ENCODE results near the gene RARRES2.

The RARRES2 gene

DNA sequence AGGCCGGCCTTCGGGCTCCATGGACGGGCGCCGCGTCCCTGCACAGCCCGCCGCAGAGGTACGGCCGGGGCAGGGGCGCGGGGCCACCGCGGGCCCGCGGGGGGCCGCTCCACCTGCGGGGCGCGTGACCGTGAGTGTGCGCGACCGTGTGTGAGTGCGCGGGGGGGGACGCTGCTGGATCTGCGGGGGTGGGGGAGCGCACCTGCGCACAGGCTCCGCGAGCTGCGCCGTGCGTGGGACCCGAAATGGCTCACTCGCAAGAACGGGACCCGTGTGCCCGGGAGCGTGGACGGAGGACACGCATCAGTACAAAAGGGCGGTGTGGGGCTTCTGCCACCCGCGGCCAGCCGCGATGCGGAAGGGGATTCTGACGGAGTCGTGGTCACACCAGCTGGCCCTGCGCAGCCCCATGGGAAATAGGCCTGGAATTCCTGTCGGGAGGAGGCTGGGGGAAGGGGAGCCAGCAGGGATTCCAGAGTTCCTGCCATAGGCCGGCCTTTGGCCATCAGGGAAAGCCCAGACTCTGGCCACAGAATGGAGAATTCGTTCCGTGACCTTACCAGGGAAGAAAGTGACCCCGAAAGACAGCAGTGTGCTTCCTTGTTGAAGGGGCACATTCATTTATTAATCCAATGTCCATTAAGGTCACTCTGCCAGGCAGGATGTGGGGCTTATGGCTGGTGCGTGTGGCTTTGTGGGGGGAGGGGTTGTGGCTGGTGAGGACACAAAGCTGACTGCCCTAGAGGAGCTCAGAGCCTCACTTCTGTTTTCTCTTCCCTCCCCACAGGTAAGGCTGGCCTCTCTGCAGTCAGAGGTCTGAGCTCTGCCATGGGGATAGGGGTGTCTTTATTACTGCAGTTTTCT, 27.7 kb upstream of the RARRES2 start:
- H4K20me1 ChIP-seq = peaks cover 42 to 50% (median 46%) of the 10 kb centered on the region in 11 experiments; a peak in 20 of 22 replicates
- H3K27ac ChIP-seq = peak overlapping the region; percentile 90 to 100 (median 99)
- H3K9me3 ChIP-seq (replicated peaks in 1 of 11) = no peaks in the 10 kb centered on the region
- peaks cover 31 to 45% (median 39%) of the 10 kb centered on the region in 11 experiments for H3K36me3 ChIP-seq
- H3K4me1 ChIP-seq = peaks cover 51 to 86% (median 73%) of the 10 kb centered on the region in 10 experiments
- peak overlapping the region; percentile 79 to 99 (median 88) for H3K4me3 ChIP-seq
- no peaks in the 10 kb centered on the region for H3K27me3 ChIP-seq
- H3K4me2 ChIP-seq = peak overlapping the region; percentile 90 to 100 (median 98)
- H3K9ac ChIP-seq = peak overlapping the region; percentile 92 to 97 (median 95)
- TF ChIP-seq Cebpa-rat (IDR thresholded peaks at IDR 0.05) = no peak

DNA sequence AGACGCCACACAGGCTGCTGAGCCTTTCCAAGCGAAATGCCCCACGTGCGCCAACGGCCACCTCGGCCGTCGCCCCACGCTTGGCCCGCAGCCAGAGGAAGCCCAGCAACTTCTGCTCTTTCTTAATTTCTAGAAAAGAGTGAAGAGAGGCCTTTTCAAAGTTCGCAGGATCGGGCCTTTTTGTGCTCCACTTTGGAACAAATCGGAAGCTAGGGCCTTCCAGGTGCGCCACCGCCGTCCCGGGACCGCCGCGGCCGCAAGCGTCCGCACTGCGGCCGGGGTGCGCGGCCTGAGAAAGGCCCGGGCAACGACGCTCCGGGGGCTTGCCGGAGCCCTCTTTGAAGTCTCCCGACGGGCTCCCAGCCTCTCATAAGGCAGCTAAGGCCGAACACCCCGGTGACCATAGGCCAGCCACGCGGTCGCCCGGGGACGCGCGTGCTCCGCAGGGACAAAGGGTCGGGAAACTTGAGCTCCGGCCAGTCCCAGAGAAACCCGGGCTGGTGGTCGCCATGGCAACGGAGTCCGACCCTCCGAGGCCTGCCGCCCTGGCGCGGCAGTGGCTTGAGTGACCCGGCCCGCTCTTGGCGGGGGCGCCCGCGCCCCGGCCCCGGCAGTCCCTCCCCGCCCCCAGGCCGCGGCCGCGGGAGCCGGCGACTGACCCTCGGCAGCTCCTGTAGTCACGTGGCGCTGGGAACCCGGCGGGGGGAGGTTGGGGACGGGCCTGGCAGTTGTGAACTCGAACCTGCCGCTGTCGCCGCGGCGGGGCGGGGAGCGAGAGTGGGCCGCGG, 26.9 kb upstream of the RARRES2 start, which contains the start of gene REPIN1:
REPIN1 (plus strand) TSS at position 727 of the 788 bp plus-strand sequence. CDS start 890 bp downstream, outside the sequence.
- H3K36me3 ChIP-seq = peaks cover 23 to 37% (median 31%) of the 10 kb centered on the region in 11 experiments
- peak within 1 kb of the TSS; percentile 92 to 97 (median 95) for H3K9ac ChIP-seq
- peaks cover 58 to 86% (median 73%) of the 10 kb centered on the region in 10 experiments for H3K4me1 ChIP-seq
- peaks cover 34 to 42% (median 38%) of the 10 kb centered on the region in 11 experiments; a peak in 20 of 22 replicates for H4K20me1 ChIP-seq
- H3K27ac ChIP-seq = peak within 1 kb of the TSS; percentile 90 to 100 (median 99)
- no peaks in the 10 kb centered on the region for H3K27me3 ChIP-seq
- H3K9me3 ChIP-seq (replicated peaks in 1 of 11) = no peaks in the 10 kb centered on the region
- no peak for TF ChIP-seq Cebpa-rat (IDR thresholded peaks at IDR 0.05)
- peak within 1 kb of the TSS; percentile 79 to 99 (median 88) for H3K4me3 ChIP-seq
- H3K4me2 ChIP-seq = peak within 1 kb of the TSS; percentile 90 to 100 (median 98)

DNA sequence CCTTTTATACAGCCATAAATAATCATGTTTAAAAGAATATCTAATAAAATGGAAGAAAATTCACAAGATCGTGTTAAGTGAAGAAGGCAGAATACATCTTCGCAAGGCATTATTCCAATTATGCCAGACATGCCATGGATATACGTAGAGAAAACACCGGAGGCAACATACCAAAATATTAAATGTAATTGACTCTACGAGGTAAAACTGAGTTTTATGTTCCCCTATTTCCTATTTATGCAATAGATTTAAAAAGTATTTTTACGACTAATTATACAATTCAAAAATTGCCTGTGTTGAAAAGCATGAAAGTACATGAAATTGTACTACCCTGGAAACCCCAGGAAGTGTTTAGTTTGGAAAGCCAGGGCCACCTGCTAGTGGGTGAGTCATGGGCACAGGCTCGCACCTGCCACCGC, 26.3 kb upstream of the RARRES2 start:
- Histone ChIP-seq H3K36me3 (peaks cover 17 to 31% (median 25%) of the 10 kb centered on the region in 11 experiments), H3K27me3 (no peaks in the 10 kb centered on the region), H3K9me3 (replicated peaks in 1 of 11) (no peaks in the 10 kb centered on the region), H3K4me1 (peaks cover 59 to 86% (median 73%) of the 10 kb centered on the region in 10 experiments), H4K20me1 (peaks cover 28 to 36% (median 32%) of the 10 kb centered on the region in 11 experiments; a peak in 20 of 22 replicates), H3K27ac (peak overlapping the region; percentile 90 to 100 (median 99)), H3K4me3 (peak overlapping the region; percentile 79 to 99 (median 88)), H3K9ac (peak overlapping the region; percentile 92 to 97 (median 95)), H3K4me2 (peak overlapping the region; percentile 90 to 100 (median 98))
- no peak for TF ChIP-seq Cebpa-rat (IDR thresholded peaks at IDR 0.05)

DNA sequence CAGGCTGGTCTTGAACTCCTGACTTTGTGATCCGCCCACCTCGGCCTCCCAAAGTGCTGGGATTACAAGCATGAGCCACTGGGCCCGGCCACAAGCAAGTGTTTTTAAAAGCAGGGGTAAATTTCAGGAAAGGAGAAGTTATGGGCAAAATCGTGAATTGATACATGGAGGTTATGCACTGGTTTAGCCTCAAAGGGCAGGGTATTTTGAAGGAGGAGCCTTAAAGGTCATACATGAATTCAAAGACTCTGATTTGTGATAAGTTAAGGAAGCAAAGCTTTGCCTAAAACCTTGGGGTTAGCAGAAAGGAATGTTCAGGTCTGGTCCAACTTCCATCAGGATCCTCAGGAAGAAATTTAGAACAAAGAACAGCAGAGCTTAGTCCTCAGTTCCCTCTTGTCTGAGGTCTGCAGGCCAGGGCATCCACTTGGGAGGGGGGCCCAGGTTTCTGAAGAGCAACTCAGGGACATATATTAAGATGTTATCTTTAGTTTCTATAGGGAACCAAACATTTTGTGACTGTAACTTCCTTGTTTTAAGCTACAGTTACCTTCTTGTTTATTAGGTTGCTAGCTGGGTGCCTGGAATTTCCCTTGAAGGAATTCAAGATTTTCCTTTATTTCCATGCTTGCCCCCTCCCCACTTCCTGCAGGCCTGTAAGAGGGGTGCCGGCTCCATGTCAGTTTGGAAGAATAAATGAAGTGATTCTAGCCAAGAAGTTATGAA, 24.4 kb upstream of the RARRES2 start:
- Histone ChIP-seq H3K27ac (peak overlapping the region; percentile 21 to 99 (median 64); a peak in 21 of 22 replicates), H3K9ac (peak overlapping the region in 7 of 11 experiments; percentile 5 to 67 (median 26); a peak in 10 of 22 replicates), H3K4me2 (peak overlapping the region; percentile 4 to 96 (median 27); a peak in 16 of 22 replicates), H3K27me3 (no peaks in the 10 kb centered on the region), H3K9me3 (replicated peaks in 1 of 11) (no peaks in the 10 kb centered on the region), H3K4me1 (peaks cover 58 to 77% (median 71%) of the 10 kb centered on the region in 10 experiments), H3K4me3 (no peak overlapping the region), H3K36me3 (peaks cover 0 to 12% (median 6%) of the 10 kb centered on the region in 11 experiments; a peak in 18 of 22 replicates), H4K20me1 (peaks cover 12 to 18% (median 13%) of the 10 kb centered on the region in 11 experiments; a peak in 17 of 22 replicates)
- TF ChIP-seq Cebpa-rat (IDR thresholded peaks at IDR 0.05) = no peak

- H3K27me3 ChIP-seq = no peaks in the 10 kb centered on the region
- no peaks in the 10 kb centered on the region for H3K9me3 ChIP-seq (replicated peaks in 1 of 11)
- H3K4me1 ChIP-seq = peaks cover 52 to 71% (median 64%) of the 10 kb centered on the region in 10 experiments
- peaks cover 5 to 11% (median 7%) of the 10 kb centered on the region in 11 experiments; a peak in 16 of 22 replicates for H4K20me1 ChIP-seq
- H3K4me2 ChIP-seq = peak overlapping the region in 5 of 11 experiments; percentile 43 to 96 (median 59); a peak in 11 of 22 replicates
- no peak for TF ChIP-seq Cebpa-rat (IDR thresholded peaks at IDR 0.05)
- no peak overlapping the region for H3K4me3 ChIP-seq
- peaks cover 0 to 6% (median 0%) of the 10 kb centered on the region in 11 experiments; a peak in 4 of 22 replicates for H3K36me3 ChIP-seq
- H3K9ac ChIP-seq = no peak overlapping the region; a peak in 1 of 22 replicates
- peak overlapping the region in 8 of 11 experiments; percentile 21 to 99 (median 72); a peak in 10 of 22 replicates for H3K27ac ChIP-seq
Measured at GRCh38 chr7:150365194-150365593, 23.8 kb upstream of the RARRES2 start.

GRCh38 chr7:150363872-150364271, 22.4 kb upstream of the RARRES2 start:
- no peaks in the 10 kb centered on the region for H4K20me1 ChIP-seq
- H3K27ac ChIP-seq = peak overlapping the region in 8 of 11 experiments; percentile 40 to 66 (median 54); a peak in 18 of 22 replicates
- H3K4me2 ChIP-seq = peak overlapping the region; percentile 67 to 89 (median 79)
- no peaks in the 10 kb centered on the region for H3K27me3 ChIP-seq
- H3K36me3 ChIP-seq = no peaks in the 10 kb centered on the region
- H3K9me3 ChIP-seq (replicated peaks in 1 of 11) = no peaks in the 10 kb centered on the region
- peaks cover 44 to 68% (median 57%) of the 10 kb centered on the region in 10 experiments for H3K4me1 ChIP-seq
- no peak overlapping the region for H3K4me3 ChIP-seq
- no peak for TF ChIP-seq Cebpa-rat (IDR thresholded peaks at IDR 0.05)
- peak overlapping the region in 3 of 11 experiments; percentile 12 to 48 (median 14); a peak in 5 of 22 replicates for H3K9ac ChIP-seq

- no peaks in the 10 kb centered on the region for H3K27me3 ChIP-seq
- peak overlapping the region; percentile 67 to 89 (median 79) for H3K4me2 ChIP-seq
- peak overlapping the region in 3 of 11 experiments; percentile 12 to 48 (median 14); a peak in 4 of 22 replicates for H3K9ac ChIP-seq
- no peak overlapping the region for H3K4me3 ChIP-seq
- H4K20me1 ChIP-seq = no peaks in the 10 kb centered on the region
- H3K27ac ChIP-seq = peak overlapping the region in 7 of 11 experiments; percentile 41 to 66 (median 54); a peak in 15 of 22 replicates
- TF ChIP-seq Cebpa-rat (IDR thresholded peaks at IDR 0.05) = no peak
- H3K9me3 ChIP-seq (replicated peaks in 1 of 11) = no peaks in the 10 kb centered on the region
- peaks cover 44 to 72% (median 59%) of the 10 kb centered on the region in 10 experiments for H3K4me1 ChIP-seq
- H3K36me3 ChIP-seq = no peaks in the 10 kb centered on the region
Measured at GRCh38 chr7:150363370-150363769, 21.9 kb upstream of the RARRES2 start.

Measured in BLaER1 treated with 17β-estradiol and CSF1 and Interleukin-3, amounts not matched to agents 10 nM and 100 nM (cell line).